Activated effector memory CD4-positive, alpha-beta T cell treated with anti-CD3 and anti-CD28 coated beads, Interleukin-2, amount 50 U/mL, for 16 hours (primary cell): Measurements from ENCODE around the gene DNMT1.
"Not testable (repeated sequence)": the region's sequence is repeated elsewhere in the genome, so short reads cannot be mapped to it uniquely, and the experiment has no call there.

Experiments
- DNase-seq: peaks from one replicate; pipeline ENCODE4 v3.0.0-alpha.2; 2020

DNMT1 gene

DNA sequence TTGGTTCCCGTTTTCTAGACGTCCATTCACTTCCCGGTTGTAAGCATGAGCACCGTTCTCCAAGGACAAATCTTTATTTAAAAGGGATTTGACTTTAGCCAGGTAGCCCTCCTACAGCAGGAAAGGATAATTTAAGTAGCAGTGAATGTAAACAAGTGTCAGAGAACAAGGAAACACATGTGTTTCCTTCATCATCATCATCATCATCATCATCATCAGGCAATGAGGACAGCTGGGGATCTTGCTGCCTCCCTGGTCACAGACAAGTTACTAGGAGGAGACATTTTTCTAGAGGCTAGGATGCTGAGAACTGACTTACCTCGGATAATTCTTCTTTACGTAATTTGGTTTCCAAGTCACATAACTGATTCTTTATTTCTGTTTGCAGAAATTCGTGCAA lies 14.3 kb downstream of the DNMT1 start:
- DNase-seq, result no peak

DNA sequence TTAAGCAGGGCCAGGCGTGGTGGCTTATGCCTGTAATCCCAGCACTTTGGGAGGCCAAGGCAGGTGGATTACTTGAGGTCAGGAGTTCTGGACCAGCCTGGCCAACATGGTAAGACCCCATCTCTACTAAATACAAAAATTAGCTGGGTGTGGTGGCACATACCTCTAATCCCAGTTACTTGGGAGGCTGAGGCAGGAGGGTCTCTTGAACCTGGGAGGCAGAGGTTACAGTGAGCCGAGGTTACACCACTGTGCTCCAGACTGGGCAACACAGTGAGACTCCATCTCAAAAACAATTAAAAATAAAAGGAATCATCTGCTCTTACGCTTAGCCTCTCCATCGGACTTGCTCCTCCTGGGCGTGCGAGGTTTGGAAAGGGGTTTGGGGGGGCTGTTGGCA lies 14.7 kb downstream of the DNMT1 start:
- DNase-seq, result not testable (repeated sequence)

DNA sequence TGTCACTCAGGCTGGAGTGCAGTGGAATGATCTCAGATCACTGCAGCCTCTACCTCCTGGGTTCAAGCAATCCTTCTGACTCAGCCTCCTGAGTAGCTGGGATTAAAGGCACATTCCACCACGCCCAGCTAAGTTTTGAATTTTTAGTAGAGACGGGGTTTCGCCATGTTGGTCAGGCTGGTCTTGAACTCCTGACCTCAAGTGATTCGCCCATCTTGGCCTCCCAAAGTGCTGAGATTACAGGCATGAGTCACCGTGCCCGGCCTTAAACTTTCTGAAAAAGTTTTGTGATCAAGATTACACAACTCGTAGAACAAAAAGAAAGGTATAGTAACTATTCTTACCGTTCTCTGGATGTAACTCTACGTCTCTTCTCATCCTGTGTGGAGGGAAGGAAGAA lies 21.2 kb downstream of the DNMT1 start:
- DNase-seq, result no peak

- no peak for DNase-seq
These were observed 26.3 kb downstream of the DNMT1 start for GRCh38 chr19:10168386-10168948.

DNA sequence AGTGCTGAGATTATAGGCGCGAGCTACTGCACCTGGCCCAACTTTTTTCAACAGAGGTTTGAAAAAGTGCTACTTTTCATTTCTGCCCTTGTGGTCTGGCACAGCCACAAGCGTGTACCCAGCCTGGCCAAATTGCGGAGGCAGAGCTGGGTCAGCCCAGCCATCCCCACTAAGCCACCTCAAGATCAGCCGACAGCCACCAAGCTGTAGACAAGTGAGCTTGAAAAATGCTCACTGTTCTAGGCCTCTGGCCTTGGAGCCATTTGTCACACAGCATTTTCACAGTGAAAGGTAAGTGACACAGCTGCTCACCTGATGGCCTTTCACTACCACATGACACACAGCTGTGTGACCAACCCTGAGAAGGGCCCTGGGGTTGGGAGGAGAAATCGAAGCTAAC lies 27.3 kb downstream of the DNMT1 start:
- no peak for DNase-seq

GRCh38 chr19:10166501-10166900 lies 28.3 kb downstream of the DNMT1 start:
- DNase-seq, result not testable (repeated sequence)

GRCh38 chr19:10166046-10166445 lies 28.7 kb downstream of the DNMT1 start:
- no peak for DNase-seq

DNA sequence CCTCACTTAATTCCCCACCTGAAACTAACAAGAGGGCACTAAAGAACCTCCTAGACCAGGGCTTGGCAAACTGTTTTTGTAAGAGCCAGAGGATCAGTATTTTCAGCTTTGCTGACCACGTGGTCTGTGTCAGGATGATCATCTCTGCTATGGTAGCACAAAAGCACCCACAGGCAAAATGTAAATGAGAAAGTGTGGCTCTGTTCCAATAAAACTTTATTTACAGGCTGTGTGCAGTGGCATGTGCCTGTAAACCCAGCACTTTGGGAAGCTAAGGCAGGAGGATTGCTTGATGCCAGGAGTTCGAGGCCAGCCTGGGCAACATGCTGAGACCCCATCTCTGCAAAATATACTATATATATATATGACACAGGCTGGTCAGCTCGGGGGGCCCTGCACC lies 31.2 kb downstream of the DNMT1 start:
- DNase-seq, result no peak

DNA sequence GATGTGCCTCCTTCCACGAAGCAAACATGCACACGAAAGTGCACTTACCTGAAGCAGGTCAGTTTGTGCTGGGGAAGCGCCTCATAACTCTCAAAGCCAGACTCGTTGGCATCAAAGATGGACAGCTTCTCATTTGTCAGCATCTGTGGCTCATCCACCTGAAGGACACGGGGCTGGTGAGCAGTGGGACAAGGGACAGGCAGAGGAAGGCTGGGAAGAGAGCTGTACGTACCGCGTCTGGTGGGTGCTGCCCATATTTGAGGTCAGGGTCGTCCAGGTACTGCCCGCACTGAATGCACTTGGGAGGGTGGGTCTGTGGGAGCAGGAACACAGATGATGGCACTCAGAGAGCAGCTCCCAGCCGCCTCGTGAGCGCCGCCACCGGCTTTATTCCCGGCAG lies 35.1 kb downstream of the DNMT1 start:
- no peak for DNase-seq

DNA sequence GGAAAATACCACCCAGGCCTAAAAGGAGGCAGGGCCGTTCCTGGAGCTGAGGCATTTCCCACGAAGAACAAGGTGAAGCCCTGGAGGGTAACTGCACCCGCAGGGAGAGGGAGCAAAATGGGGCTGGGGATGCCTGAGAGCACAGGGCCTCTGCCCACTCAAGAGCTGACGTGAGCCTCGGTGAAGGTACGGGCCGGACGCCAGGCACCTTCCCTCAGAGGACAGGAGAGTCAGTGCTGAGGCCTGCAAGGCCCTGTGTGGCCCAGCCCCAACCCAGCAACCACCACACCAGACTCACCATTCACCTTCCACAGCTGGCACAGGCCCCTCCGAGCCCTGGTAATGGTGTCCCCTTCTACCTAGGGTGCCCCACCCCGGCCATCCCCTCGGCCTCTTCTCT lies 36.3 kb downstream of the DNMT1 start:
- DNase-seq, result no peak

GRCh38 chr19:10158071-10158470 lies 36.7 kb downstream of the DNMT1 start:
- DNase-seq, result no peak

DNA sequence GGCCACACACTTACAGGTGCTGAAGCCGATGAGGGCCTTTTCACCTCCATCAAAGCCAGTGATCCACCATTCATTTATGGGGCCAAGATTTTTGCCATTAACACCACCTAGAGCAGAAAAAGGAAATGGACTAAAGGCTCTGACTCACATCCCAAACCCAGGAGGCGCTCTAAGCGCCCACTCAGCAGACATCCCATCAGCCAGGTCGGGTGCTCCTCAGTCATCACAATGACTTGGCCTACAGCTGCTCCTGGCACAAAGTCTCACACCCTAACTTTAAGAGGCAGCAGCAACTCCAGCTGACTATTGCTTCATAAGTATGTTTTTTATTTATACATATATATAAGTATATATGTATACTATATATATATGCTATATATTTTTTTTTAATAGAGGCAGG lies 38.9 kb downstream of the DNMT1 start:
- no peak for DNase-seq

DNA sequence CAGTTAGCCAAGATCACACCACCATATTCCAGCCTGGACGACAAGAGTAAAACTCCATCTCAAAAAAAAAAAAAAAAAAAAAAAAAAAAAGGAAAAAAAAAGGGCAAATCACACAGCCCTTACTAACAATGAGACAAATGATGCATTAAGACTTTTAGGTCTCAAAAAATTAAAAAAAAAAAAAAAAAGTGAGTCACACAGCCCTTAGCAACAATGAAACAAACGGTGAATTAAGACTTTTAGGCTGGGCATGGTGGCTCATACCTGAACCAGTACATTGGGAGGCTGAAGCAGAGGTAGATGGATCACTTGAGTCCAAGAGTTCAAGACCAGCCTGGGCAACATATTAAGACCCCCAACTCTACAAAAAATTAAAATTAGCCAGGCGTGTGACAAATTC lies 42.7 kb downstream of the DNMT1 start:
- DNase-seq, result no peak

GRCh38 chr19:10151521-10151920 lies 43.2 kb downstream of the DNMT1 start:
- DNase-seq, result no peak

- DNase-seq, result no peak
These were observed 45.3 kb downstream of the DNMT1 start for GRCh38 chr19:10149427-10149826.

- no peak for DNase-seq
These were observed 48.6 kb downstream of the DNMT1 start for GRCh38 chr19:10146142-10146541.

GRCh38 chr19:10145031-10145430 lies 49.7 kb downstream of the DNMT1 start:
- no peak for DNase-seq

GRCh38 chr19:10144361-10144760 lies 50.4 kb downstream of the DNMT1 start:
- no peak for DNase-seq

DNA sequence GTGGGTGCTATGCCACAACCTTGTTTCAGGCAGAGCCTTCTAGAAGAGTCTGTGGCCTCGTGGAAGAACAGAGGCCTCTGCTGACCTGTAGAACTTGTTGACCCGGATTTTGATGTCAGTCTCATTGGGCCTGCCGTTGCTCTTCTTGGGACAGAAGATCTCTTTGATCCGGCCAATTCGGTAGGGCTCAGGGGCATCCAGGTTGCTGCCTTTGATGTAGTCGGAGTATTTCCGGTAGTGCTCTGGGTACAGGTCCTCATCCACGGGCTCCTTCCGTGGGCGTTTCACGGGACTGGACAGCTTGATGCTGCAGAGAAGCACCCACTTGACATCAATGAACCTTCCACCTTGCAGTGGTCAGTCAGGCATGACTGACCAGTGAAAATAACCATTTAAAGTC lies 51.1 kb downstream of the DNMT1 start:
- peak; percentile 71 for DNase-seq

DNA sequence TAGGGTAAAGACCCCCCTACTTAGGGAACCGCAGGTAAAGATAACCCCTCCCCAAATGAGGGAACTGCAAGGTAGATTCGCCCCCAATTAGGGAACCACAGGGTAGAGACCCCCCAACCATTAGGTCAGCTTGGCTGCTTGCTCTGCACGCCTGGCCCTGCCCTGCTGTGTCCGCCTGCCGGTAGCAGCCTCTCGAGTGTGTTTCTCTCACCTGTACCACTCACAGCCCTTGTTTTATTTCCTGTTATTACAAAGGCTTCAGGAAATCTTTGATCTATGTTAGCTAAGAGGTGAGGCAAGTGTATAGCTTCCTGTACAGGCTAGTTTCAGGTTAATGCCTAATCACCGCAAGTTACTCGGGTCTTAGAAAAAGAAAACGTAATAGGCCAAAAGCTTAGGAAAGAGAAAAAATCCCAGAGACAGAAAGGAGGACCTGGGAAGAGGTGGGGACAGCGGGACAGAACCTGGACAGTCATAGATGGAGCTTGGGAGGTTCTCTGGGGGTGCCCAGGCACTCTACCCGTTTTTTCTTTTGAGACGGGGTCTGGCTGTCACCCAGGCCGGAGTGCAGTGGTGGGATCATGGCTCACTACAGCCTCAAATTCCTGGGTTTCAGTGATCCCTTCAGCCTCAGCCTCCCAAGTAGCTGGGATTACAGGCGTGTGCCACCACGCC lies 51.9 kb downstream of the DNMT1 start:
- peak; percentile 79 for DNase-seq

DNA sequence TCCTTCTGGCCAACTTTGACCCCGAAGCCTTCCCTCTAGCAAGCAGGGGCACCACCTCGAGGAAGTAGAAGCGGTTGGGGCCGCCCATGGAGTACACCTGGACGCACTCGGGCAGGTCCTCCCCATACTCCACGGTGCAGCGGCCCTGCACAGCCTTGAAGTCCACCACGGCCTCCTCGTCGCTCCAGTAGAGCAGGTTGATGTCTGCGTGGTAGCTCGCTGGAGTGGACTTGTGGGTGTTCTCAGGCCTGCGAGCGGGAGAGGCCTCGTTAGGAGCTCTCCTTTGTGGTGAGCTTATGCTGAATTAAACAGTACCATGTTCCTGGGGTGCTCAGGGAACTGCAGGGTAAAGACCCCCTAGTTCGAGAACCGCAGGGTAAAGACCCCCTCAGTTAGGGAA lies 52.8 kb downstream of the DNMT1 start:
- DNase-seq, result no peak

- DNase-seq, result no peak
These were observed 53.3 kb downstream of the DNMT1 start for GRCh38 chr19:10141479-10141878.

GRCh38 chr19:10139952-10140351 lies 54.8 kb downstream of the DNMT1 start:
- no peak for DNase-seq

- no peak for DNase-seq
These were observed 55.6 kb downstream of the DNMT1 start for GRCh38 chr19:10138879-10139795.
